Metanephros (tissue), 2 donors: ENCODE data around the gene ARAF. TPM values are rescaled to one million over a fixed set of nuclear protein-coding genes. Genes with fewer than 3 reads are reported as not detected.

Source experiments
- small RNA-seq: library from RNA; depleted of rRNA; stranded (forward); fragments of <200 nt; gene quantifications from one replicate; pipeline ENCODE3, GENCODE V24; 2014; ENCODE audit warnings: low replicate concordance
- total RNA-seq: library from RNA; depleted of rRNA; stranded (reverse); fragments of >200 nt; gene quantifications from one replicate; pipeline ENCODE4 v1.2.3, GENCODE V29; 2014

Gene ARAF
- total RNA-seq = 39.1 TPM

GRCh38 chrX:47560934-47561658 lies at the start of gene ARAF:
Gene ARAF (plus strand): TSS chrX:47561205. CDS start chrX:47562968, 1,763 bp downstream.

DNA sequence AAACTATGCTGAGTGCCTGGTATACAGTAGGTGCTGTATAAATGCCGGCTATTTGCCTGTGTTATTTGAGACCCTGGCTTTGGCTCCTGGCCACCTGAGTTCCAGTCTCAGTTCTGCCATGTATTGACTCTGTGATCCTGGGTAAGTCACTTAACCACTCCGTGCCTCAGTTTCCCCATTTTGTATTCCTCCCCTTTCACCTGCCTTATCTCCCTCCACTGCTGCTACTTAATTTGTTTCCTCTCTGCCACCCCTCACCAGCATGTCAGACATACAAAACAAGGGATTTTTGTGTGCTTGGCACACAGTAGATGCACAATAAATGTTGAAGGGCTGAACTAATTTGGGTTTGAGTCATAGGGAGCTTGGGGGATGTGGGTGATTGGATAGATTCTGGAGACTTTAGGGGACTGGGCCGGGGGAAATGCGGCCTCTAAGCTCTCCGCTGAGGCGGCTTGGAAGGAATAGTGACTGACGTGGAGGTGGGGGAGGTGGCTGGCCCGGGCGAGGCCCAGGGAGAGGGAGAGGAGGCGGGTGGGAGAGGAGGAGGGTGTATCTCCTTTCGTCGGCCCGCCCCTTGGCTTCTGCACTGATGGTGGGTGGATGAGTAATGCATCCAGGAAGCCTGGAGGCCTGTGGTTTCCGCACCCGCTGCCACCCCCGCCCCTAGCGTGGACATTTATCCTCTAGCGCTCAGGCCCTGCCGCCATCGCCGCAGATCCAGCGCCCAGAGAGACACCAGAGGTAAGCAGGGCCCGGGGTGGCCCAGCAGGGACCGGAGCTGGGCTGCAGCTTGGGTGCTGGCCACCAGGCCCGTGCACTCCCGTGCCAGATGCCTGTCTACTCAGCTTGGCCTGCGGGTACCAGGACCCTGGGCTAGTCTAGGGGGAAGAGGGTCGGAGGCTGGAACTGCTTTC lies 21.0 kb downstream of the ARAF start, which contains the start of gene TIMP1:
TIMP1 (plus strand) TSS at position 706 of the 917 bp plus-strand sequence. CDS start 980 bp downstream, outside the sequence.

GRCh38 chrX:47619486-47620302 lies 58.7 kb downstream of the ARAF start, which contains the start of gene SYN1:
Gene SYN1 (minus strand): TSS chrX:47619857. CDS start chrX:47619728, 129 bp downstream.

Small RNAs within 50 kb of the gene (small RNA-seq; reads per million reads assigned to genes)
- gene MIR4769 = not detected

Other genes starting within 250 kb of the ARAF start
- gene ZNF157, start 190.6 kb upstream of the ARAF start, total RNA-seq = 0.70 TPM
- 7.6 TPM for gene ZNF41, start 78.0 kb upstream of the ARAF start, total RNA-seq
- 49.0 TPM for gene TIMP1, start 21.2 kb downstream of the ARAF start, total RNA-seq
- 0.64 TPM for gene SYN1, start 58.7 kb downstream of the ARAF start, total RNA-seq
- 6.4 TPM for gene CFP, start 68.7 kb downstream of the ARAF start, total RNA-seq
- gene ELK1, start 89.4 kb downstream of the ARAF start, total RNA-seq = 18.6 TPM
- gene UXT, start 98.0 kb downstream of the ARAF start, total RNA-seq = 72.4 TPM